HuH-7 (cell line): Measurements from ENCODE around the gene OMP.

ENCODE experiments used
- DNase-seq: peaks from one replicate; pipeline ENCODE4 v3.0.0; 2011; ENCODE audit warnings: low spot score

OMP gene

GRCh38 chr11:77102246-77103210, at the start of gene OMP:
Gene OMP, plus strand, starts transcription at chr11:77102840. Its CDS starts 0 bp downstream, at chr11:77102840.
- DNase-seq, result no peak

DNA sequence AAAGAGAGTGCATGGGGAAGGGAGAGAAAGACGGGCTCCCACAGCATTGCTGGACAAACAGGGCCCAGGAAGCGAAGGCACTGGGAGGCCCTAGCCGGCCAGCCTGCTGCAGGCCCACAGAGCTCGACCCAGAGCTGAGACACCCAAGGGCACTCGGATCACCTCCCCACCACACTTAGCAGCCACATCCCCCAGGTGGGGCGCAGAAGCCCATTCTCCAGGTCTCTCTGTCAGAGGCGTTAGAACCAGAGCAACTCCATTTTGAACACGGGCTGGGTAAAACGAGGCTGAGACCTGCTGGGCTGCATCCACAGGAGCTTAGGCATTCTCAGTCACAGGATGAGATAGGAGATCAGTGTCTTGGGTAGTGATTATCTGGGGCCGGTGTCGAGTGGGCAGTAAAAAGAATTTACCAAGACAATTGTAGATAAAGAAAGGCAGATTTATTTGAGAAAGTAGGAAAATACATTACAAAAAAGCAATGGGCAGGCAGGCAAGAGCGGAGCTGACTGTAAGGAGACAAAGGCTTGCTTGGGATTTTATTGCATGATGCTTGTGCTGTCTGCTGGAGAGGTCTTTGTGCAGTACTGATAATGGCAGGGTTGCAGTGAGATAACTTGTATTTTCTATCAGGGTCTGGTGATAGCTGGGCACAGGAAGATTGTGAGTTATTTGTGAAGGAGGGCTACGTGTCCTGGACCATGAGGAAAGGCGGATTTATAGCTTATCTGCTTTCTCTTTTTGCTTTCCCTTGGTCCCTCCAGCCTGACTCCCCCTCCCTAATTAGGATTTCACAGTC, 49.2 kb upstream of the OMP start:
- no peak for DNase-seq

- DNase-seq, result no peak
Measured at GRCh38 chr11:77054084-77054483, 48.6 kb upstream of the OMP start.

DNA sequence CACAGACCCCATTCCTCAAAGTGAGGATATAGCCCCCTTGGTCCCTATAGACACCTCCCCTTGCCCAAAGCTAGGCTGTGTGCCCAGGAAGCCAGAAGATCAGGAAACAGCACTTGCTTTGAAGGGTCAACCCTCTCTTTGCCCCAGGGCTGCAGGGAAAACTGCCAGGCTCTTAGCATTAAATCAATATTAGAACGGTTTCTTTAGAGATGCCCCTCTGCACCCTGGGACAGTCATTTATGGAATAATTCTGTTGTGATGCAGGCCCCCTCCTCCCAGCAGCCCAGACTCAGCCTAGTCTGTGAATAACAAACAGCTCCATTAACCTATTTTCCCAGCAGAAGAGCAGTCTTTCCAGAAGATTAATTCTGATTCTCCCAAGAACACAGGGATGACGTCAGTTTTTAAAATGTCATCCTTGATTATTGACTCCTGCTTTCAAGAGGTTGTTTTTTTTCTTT, 47.5 kb upstream of the OMP start:
- no peak for DNase-seq

DNA sequence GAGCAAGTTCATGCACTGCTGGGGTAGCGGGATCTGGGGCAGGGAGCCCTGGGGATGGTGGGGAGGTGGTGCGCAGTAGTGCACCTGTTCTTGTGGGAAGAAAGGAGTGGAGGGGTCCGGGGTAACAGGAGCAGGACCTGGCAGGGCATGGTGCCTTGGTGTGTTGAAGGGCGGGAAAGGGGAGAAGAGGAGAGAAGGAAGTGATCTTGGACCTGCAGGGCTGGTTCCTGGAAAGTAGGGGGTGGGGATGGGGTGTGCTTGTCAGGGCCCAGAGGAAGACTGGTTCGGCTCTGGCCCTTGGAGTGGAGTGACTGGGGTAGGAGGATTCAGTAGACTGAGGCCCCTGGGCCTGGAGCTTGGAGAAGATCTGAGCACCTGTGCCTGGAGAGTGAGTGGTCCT, 46.7 kb upstream of the OMP start:
- DNase-seq, result no peak

GRCh38 chr11:77056814-77057402, 45.7 kb upstream of the OMP start:
- DNase-seq, result no peak

DNA sequence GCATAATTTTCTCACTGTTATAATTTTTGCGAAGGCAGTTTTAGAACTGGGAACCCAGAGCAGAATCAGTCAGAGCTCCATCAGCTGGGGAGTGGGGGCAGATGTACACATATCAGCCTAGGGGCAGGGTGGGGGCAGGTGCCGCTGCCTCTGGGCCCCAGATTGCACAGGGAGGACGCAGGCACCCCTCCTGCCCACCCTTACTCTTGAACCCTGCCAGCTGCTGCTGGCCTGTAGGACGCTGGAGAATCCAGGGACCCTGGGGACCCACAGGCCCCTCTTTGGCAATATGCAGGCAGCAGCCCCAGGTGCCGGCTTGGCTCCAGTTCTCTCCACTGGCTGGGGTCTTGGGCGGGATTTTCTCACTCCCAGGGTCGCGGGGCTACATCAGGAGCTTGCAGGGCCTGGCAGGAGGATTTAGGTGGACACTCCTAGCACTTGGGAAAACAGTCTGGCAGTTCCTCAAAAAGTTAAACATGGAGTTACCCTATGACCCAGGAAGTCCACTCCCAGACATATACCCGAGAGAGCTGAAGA, 44.6 kb upstream of the OMP start:
- DNase-seq, result no peak

GRCh38 chr11:77058900-77059299, 43.7 kb upstream of the OMP start:
- no peak for DNase-seq

DNA sequence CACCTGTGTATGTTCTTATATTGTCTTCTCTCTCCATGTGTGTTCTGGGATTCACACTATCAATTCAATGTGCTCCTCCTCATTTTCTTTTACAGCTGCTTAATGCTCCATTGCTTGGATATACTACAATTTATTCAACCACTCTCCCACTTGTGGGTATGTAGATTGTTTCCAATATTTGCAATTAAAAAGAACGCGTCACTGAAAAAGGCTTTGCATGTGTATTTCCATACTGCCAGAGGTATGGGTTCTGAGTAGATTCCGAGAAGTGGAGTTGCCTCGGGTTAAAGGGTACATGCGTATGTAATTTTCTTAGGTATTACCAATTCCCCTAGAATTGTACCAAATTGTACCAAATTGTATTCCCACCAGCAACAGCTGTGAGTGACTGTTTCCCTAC, 42.8 kb upstream of the OMP start:
- DNase-seq, result no peak

DNA sequence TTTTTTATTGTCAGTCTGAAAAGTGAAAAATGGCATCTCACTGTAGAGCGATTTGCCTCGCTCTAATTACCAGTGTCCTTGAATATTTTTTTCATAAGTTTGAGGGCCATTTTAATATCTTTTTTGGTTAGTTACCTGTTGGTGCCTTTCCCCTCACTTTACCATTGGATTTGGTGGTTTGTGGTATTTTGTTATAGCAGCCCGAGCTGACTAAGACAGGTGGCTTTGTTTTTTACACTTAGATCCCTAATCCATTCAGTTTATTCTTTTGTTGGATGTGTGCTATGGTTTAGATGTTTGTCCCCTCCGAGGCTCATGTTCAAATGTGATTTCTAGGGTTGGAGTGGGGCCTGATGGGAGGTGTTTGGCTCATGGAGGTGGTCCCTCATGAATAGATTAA, 42.4 kb upstream of the OMP start:
- no peak for DNase-seq

DNA sequence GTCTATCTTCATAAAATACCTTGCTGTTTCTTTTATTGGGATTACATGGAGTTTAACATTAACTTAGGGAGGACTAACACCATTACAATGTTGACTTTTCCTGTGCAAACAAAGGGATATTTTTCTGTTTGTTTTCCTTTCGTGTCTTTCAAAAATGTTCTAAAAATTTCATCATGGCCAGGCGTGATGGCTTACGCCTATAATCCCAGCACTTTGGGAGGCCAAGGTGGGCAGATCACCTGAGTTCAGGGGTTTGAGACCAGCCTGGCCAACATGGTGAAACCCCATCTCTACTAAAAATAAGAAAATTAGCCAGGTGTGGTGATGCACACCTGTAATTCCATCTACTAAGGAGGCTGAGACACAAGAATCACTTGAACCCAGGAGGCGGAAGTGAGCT, 41.4 kb upstream of the OMP start:
- DNase-seq, result peak; percentile 62

GRCh38 chr11:77062924-77063323, 39.7 kb upstream of the OMP start:
- DNase-seq, result no peak

- no peak for DNase-seq
Measured at GRCh38 chr11:77063407-77063806, 39.2 kb upstream of the OMP start.

DNA sequence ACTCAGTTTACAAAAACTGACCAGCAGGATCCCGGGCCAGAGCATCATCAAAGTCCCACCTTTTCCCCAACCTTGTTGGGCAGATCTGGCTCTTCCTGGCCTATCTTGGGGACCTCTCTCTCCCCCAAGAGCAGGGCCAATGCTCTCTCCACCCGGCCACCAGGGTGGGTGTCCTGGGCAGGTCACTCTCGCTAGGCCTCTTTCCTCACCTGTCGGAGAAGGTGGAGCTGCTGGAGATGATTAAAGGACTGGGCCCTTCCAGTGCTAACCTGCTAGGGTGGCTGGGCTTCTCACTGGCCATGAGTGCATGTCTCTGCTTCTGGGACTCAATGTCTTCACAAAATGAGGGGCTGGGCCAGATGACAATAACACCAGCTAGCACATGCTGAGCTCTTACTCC, 38.8 kb upstream of the OMP start:
- DNase-seq, result no peak

DNA sequence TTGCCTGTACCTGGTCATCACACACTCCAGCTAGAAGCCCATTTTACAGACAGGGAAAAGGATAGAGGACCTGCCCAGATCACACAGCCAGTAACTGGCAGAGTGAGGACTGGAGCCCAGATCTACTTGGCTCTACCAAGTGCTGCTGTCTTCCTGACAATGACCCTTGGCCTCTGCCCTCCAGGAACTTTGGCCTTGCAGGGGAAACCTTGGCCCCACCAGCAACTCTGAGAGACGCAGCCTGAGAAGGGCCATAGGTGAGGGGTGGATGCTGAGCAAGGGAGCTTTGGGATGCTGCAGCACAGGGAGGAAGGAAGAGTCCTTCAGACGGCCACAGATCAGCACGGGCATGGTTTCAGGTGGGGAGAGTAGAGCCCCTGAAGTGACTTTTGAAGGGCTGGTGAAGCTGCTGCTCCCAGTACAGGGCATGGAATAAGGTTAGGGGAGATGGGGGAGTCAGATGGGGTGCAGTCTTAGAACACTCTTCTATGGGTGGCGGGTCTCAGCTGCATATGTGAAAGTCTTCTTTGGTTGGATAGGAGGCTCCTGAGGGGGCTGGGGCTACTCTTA, 37.9 kb upstream of the OMP start:
- no peak for DNase-seq

DNA sequence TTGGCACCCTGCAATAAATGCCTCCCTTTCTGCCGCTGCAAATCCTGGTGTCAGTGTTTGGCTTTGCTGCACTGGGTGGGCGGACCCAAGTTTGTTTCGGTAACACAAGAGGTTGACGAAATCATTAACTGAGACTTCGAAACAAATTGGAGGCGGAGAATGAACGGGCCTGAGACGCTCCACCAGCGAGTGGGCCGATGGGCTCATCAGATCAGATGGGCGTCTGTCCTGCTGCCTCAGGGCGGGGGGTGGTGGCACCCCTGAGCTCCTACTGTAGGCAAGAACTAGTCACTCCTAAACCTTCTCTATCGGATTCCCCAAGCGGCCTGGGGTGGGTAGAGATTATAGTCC, 36.8 kb upstream of the OMP start:
- no peak for DNase-seq

DNA sequence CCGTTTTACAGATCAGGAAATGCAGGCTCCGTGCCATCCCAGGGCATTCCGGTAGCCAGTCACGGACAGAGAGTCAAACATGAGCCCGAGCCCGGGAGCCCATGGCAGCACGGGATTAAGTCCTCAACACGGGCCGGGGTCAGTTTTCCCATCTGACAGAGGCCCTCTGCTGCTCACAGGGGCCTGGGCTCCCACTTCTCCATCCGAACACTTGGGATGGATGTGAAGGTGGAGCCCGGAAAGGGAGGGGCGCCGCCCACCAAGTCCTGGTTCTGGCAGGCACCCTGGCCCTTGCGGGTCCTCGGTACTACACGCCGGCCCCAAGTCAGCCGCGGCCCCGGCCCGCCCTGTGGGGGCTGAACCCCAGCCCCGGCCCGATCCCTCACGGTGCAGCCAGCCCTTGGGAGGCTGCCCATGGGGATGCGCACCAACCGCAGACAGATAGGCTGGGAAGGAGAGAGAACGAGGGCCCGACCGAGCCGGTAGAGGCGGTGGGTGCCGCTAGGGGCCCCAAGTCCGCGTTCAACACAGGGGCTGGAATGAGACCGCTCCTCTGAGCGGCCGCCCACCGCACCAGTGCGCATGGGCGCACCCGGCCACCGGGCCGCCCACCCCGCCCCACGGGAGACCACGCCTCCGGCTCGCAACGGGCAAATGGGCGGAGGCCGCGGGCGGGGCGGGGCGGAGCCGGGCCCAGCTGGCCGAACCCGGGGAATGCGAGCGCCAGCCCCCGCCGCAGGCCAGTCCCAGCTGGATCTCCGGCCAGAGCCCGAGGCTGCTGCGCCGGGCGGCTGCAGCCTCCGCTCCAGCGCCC, 36.2 kb upstream of the OMP start, which contains the start of gene CAPN5:
Gene CAPN5 (plus strand): TSS at position 743 of the 814 bp plus-strand sequence. CDS start 17,916 bp downstream, outside the sequence.
- peak; percentile 93 for DNase-seq

GRCh38 chr11:77067861-77068443, 34.7 kb upstream of the OMP start:
- no peak for DNase-seq

GRCh38 chr11:77068457-77069335, 33.9 kb upstream of the OMP start:
- DNase-seq, result no peak
